Body of pancreas (tissue), 4 donors: ENCODE data around the gene GGN.
"Not testable (repeated sequence)": the region's sequence is repeated elsewhere in the genome, so short reads cannot be mapped to it uniquely, and the experiment has no call there.

Experiments used
- POLR2A ChIP-seq, 3 donors: fragments of 450-650 bp; IDR thresholded peaks; one replicate each; pipeline ENCODE4 v1.6.1; 2016; ENCODE audit warnings: antibody characterized with exemption in 3 of 3, mild to moderate bottlenecking in 2 of 3
- TF ChIP-seq, protein P1 (sequence below), 7 experiments: fragments of 450-650 bp in 4 of 7; fragments of 200-600 bp in 3 of 7; sonication (generic) in 3 of 7; IDR thresholded peaks; one replicate each; pipeline ENCODE4 v1.5.1; 2016 to 2019; ENCODE audit warnings: antibody characterized with exemption in 7 of 7

- TF ChIP-seq, protein P1, sequence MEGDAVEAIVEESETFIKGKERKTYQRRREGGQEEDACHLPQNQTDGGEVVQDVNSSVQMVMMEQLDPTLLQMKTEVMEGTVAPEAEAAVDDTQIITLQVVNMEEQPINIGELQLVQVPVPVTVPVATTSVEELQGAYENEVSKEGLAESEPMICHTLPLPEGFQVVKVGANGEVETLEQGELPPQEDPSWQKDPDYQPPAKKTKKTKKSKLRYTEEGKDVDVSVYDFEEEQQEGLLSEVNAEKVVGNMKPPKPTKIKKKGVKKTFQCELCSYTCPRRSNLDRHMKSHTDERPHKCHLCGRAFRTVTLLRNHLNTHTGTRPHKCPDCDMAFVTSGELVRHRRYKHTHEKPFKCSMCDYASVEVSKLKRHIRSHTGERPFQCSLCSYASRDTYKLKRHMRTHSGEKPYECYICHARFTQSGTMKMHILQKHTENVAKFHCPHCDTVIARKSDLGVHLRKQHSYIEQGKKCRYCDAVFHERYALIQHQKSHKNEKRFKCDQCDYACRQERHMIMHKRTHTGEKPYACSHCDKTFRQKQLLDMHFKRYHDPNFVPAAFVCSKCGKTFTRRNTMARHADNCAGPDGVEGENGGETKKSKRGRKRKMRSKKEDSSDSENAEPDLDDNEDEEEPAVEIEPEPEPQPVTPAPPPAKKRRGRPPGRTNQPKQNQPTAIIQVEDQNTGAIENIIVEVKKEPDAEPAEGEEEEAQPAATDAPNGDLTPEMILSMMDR (IDR thresholded peaks at IDR 0.05) = not testable (repeated sequence)
- TF ChIP-seq POLR2A (IDR thresholded peaks at IDR 0.05) = not testable (repeated sequence)
These were observed 22.6 kb upstream of the GGN start for GRCh38 chr19:38410407-38410806.
